Measurements from ENCODE around the gene NRDC. TPM values are rescaled to one million over a fixed set of nuclear protein-coding genes. Genes with fewer than 3 reads are reported as not detected.

Gene NRDC
- total RNA-seq, 4 donors from 2014 or later: 63.4 to 116 (median 87.1) TPM

- Histone ChIP-seq H3K9me3 (no peaks in the 10 kb centered on the region), H3K27ac (no peak overlapping the region), H3K27me3 (peaks cover 9% of the 10 kb centered on the region), H3K4me1 (no peaks in the 10 kb centered on the region), H3K36me3 (no peaks in the 10 kb centered on the region), H3K4me3 (no peak overlapping the region)
- in situ Hi-C loops (cut with MboI; ENCODE audit: low pct_ligation_motif_present in 1 of 4, low pct_unique_long_range_greater_than_20kb in 1 of 4, low sequenced_read_pairs in 3 of 4) (loop anchor here in 3 of 4 donors (10.0 kb wide), 2 partner anchors 88 to 98 kb away; partner anchors contain the start of gene RAB3B (in 2 of the 3)), intact Hi-C loops (cut with DNase I; ENCODE audit: low total_unique reads) (no loop called here)
- no peak for DNase-seq
- TF ChIP-seq EP300 (IDR thresholded peaks at IDR 0.05; ENCODE audit: low read depth): no peak
- TF ChIP-seq CTCF (IDR thresholded peaks at IDR 0.05): no peak
- TF ChIP-seq POLR2AphosphoS5 (IDR thresholded peaks at IDR 0.05): no peak
- no peak for TF ChIP-seq POLR2A (IDR thresholded peaks at IDR 0.05)
- 75% methylated on average over 4 of the region's 4 CpGs; no CpG with 5 or more reads in 1 of the 2 donors for WGBS, 2 donors (ENCODE audit: low coverage in 1 of 2)
These were observed 28.7 kb upstream of the NRDC start for GRCh38 chr1:51907079-51907702.

- peaks cover 9% of the 10 kb centered on the region for H3K27me3 ChIP-seq
- TF ChIP-seq POLR2AphosphoS5 (IDR thresholded peaks at IDR 0.05) (no peak), CTCF (IDR thresholded peaks at IDR 0.05) (no peak), EP300 (IDR thresholded peaks at IDR 0.05; ENCODE audit: low read depth) (no peak), POLR2A (IDR thresholded peaks at IDR 0.05) (no peak)
- intact Hi-C loops (cut with DNase I; ENCODE audit: low total_unique reads): no loop called here
- in situ Hi-C loops (cut with MboI; ENCODE audit: low pct_ligation_motif_present in 1 of 4, low pct_unique_long_range_greater_than_20kb in 1 of 4, low sequenced_read_pairs in 3 of 4): loop anchor here in 3 of 4 donors (10.0 kb wide), 2 partner anchors 88 to 98 kb away; partner anchors contain the start of gene RAB3B (in 2 of the 3)
- no peaks in the 10 kb centered on the region for H3K9me3 ChIP-seq
- H3K36me3 ChIP-seq: no peaks in the 10 kb centered on the region
- WGBS, 2 donors (ENCODE audit: low coverage in 1 of 2): 47 to 64% methylated on average over 4 of the region's 4 CpGs
- no peaks in the 10 kb centered on the region for H3K4me1 ChIP-seq
- H3K4me3 ChIP-seq: no peak overlapping the region
- no peak overlapping the region for H3K27ac ChIP-seq
- no peak for DNase-seq
These were observed 28.0 kb upstream of the NRDC start for GRCh38 chr1:51906306-51907078.

GRCh38 chr1:51902456-51902855 is 23.9 kb upstream of the NRDC start:
- Histone ChIP-seq H3K27me3 (peaks cover 24% of the 10 kb centered on the region), H3K4me3 (no peak overlapping the region), H3K4me1 (no peaks in the 10 kb centered on the region), H3K27ac (no peak overlapping the region), H3K36me3 (no peaks in the 10 kb centered on the region), H3K9me3 (no peaks in the 10 kb centered on the region)
- 78 to 82% methylated on average over 3 to 5 of the region's 5 CpGs for WGBS, 2 donors (ENCODE audit: low coverage in 1 of 2)
- in situ Hi-C loops (cut with MboI; ENCODE audit: low pct_ligation_motif_present in 1 of 4, low pct_unique_long_range_greater_than_20kb in 1 of 4, low sequenced_read_pairs in 3 of 4): loop anchor here in 3 of 4 donors (10.0 kb wide), 2 partner anchors 92 to 102 kb away; partner anchors contain the start of gene RAB3B (in 2 of the 3)
- TF ChIP-seq EP300 (IDR thresholded peaks at IDR 0.05; ENCODE audit: low read depth) (no peak), POLR2A (IDR thresholded peaks at IDR 0.05) (no peak), POLR2AphosphoS5 (IDR thresholded peaks at IDR 0.05) (no peak), CTCF (IDR thresholded peaks at IDR 0.05) (no peak)
- intact Hi-C loops (cut with DNase I; ENCODE audit: low total_unique reads): no loop called here
- no peak for DNase-seq

- Histone ChIP-seq H3K36me3 (no peaks in the 10 kb centered on the region), H3K27ac (no peak overlapping the region), H3K9me3 (no peaks in the 10 kb centered on the region), H3K4me3 (no peak overlapping the region), H3K4me1 (no peaks in the 10 kb centered on the region), H3K27me3 (peaks cover 30% of the 10 kb centered on the region)
- in situ Hi-C loops (cut with MboI; ENCODE audit: low pct_ligation_motif_present in 1 of 4, low pct_unique_long_range_greater_than_20kb in 1 of 4, low sequenced_read_pairs in 3 of 4) (loop anchor here in 3 of 4 donors (10.0 kb wide), 2 partner anchors 94 to 104 kb away; partner anchors contain the start of gene RAB3B (in 2 of the 3)), intact Hi-C loops (cut with DNase I; ENCODE audit: low total_unique reads) (no loop called here)
- DNase-seq: no peak
- 92 to 96% methylated on average over 3 to 4 of the region's 4 CpGs for WGBS, 2 donors (ENCODE audit: low coverage in 1 of 2)
- TF ChIP-seq POLR2AphosphoS5 (IDR thresholded peaks at IDR 0.05) (no peak), EP300 (IDR thresholded peaks at IDR 0.05; ENCODE audit: low read depth) (no peak), CTCF (IDR thresholded peaks at IDR 0.05) (no peak), POLR2A (IDR thresholded peaks at IDR 0.05) (no peak)
These were observed 22.6 kb upstream of the NRDC start for GRCh38 chr1:51901151-51901550.
